GM19240 (cell line): ENCODE results near the gene PCBP2.
"Not testable (repeated sequence)": the region's sequence is repeated elsewhere in the genome, so short reads cannot be mapped to it uniquely, and the experiment has no call there.

ENCODE experiments used
- DNase-seq: peaks from one replicate; pipeline ENCODE4 v3.0.0; 2011; ENCODE audit warnings: low spot score; ENCODE audit not compliant: insufficient read length

Gene PCBP2

GRCh38 chr12:53472056-53472582 lies 20.2 kb downstream of the PCBP2 start:
- DNase-seq: no peak

GRCh38 chr12:53474077-53474476 lies 22.2 kb downstream of the PCBP2 start:
- DNase-seq: no peak

GRCh38 chr12:53474819-53475218 lies 22.9 kb downstream of the PCBP2 start:
- no peak for DNase-seq

- no peak for DNase-seq
Observed at GRCh38 chr12:53476769-53477209, 24.9 kb downstream of the PCBP2 start.

- no peak for DNase-seq
Observed at GRCh38 chr12:53478865-53479264, 27.0 kb downstream of the PCBP2 start.

GRCh38 chr12:53479331-53479730 lies 27.4 kb downstream of the PCBP2 start:
- no peak for DNase-seq

GRCh38 chr12:53480491-53481442 lies 28.9 kb downstream of the PCBP2 start:
- no peak for DNase-seq

GRCh38 chr12:53481458-53481857 lies 29.6 kb downstream of the PCBP2 start:
- DNase-seq: not testable (repeated sequence)

- DNase-seq: no peak
Observed at GRCh38 chr12:53481939-53482586, 30.2 kb downstream of the PCBP2 start.

- no peak for DNase-seq
Observed at GRCh38 chr12:53482626-53483168, 30.8 kb downstream of the PCBP2 start.

GRCh38 chr12:53483225-53483978 lies 31.5 kb downstream of the PCBP2 start:
- DNase-seq: no peak

GRCh38 chr12:53483979-53484377 lies 32.1 kb downstream of the PCBP2 start:
- DNase-seq: no peak

GRCh38 chr12:53484686-53485575 lies 33.0 kb downstream of the PCBP2 start:
- DNase-seq: no peak

- no peak for DNase-seq
Observed at GRCh38 chr12:53485955-53486735, 34.2 kb downstream of the PCBP2 start.

- no peak for DNase-seq
Observed at GRCh38 chr12:53486736-53487487, 35.0 kb downstream of the PCBP2 start.

GRCh38 chr12:53489242-53489864 lies 37.5 kb downstream of the PCBP2 start:
- no peak for DNase-seq

GRCh38 chr12:53492188-53492587 lies 40.3 kb downstream of the PCBP2 start:
- DNase-seq: no peak
